ENCODE results near the gene TFIP11.

Gene TFIP11

GRCh38 chr22:26508148-26508547 is 4.1 kb downstream of the TFIP11 start:
- no peak for DNase-seq

GRCh38 chr22:26503758-26504157 is 8.5 kb downstream of the TFIP11 start:
- no peak for DNase-seq

- no peak for DNase-seq
Measured at GRCh38 chr22:26502688-26503561, 9.3 kb downstream of the TFIP11 start.

GRCh38 chr22:26501996-26502395 is 10.3 kb downstream of the TFIP11 start:
- DNase-seq = no peak

- DNase-seq = no peak
Measured at GRCh38 chr22:26499188-26499703, 13.0 kb downstream of the TFIP11 start.

- DNase-seq = no peak
Measured at GRCh38 chr22:26496456-26496855, 15.8 kb downstream of the TFIP11 start.

- no peak for DNase-seq
Measured at GRCh38 chr22:26494506-26494905, 17.8 kb downstream of the TFIP11 start.

- DNase-seq = no peak
Measured at GRCh38 chr22:26492220-26492619, 20.1 kb downstream of the TFIP11 start.

- DNase-seq = no peak
Measured at GRCh38 chr22:26489447-26490036, 22.7 kb downstream of the TFIP11 start.

- DNase-seq = no peak
Measured at GRCh38 chr22:26487996-26488395, 24.3 kb downstream of the TFIP11 start.

- DNase-seq = no peak
Measured at GRCh38 chr22:26486394-26486793, 25.9 kb downstream of the TFIP11 start.

- no peak for DNase-seq
Measured at GRCh38 chr22:26485806-26486390, 26.4 kb downstream of the TFIP11 start.

GRCh38 chr22:26485013-26485412 is 27.3 kb downstream of the TFIP11 start:
- no peak for DNase-seq

GRCh38 chr22:26484360-26484706 is 27.9 kb downstream of the TFIP11 start:
- DNase-seq = no peak

GRCh38 chr22:26483439-26484359 is 28.6 kb downstream of the TFIP11 start, which contains the start of the genes HPS4 and SRRD:
TSS of gene HPS4 (minus strand) at chr22:26483783. CDS start at chr22:26481762, 2,021 bp downstream.
TSS of gene SRRD (plus strand) at chr22:26483877. CDS start at chr22:26483891, 14 bp downstream.
- DNase-seq = peak; percentile 96

GRCh38 chr22:26483043-26483438 is 29.2 kb downstream of the TFIP11 start:
- no peak for DNase-seq

- DNase-seq = no peak
Measured at GRCh38 chr22:26482161-26482560, 30.1 kb downstream of the TFIP11 start.

GRCh38 chr22:26481694-26482093 is 30.6 kb downstream of the TFIP11 start:
- no peak for DNase-seq

GRCh38 chr22:26481112-26481693 is 31.1 kb downstream of the TFIP11 start:
- no peak for DNase-seq

GRCh38 chr22:26480611-26480932 is 31.7 kb downstream of the TFIP11 start:
- DNase-seq = no peak

GRCh38 chr22:26479792-26480610 is 32.3 kb downstream of the TFIP11 start:
- DNase-seq = no peak

Measured in right kidney (tissue), 1 donor.